Mucosa of stomach (tissue), 1 donor: ENCODE measurements around the gene MDH1.
A peak's percentile ranks its signal among the peaks of the same experiment; 100 is the strongest.
"Not testable (repeated sequence)": the region's sequence is repeated elsewhere in the genome, so short reads cannot be mapped to it uniquely, and the experiment has no call there.

Experiments
- H3K27me3 ChIP-seq: one replicate; pipeline ENCODE4 v1.7.0; 2013; ENCODE audit warnings: mild to moderate bottlenecking, low read length; ENCODE audit not compliant: control insufficient read depth, insufficient read depth
- H3K36me3 ChIP-seq: one replicate; pipeline ENCODE4 v1.7.0; 2013; ENCODE audit warnings: low read length; ENCODE audit not compliant: control insufficient read depth, insufficient read depth
- H3K4me1 ChIP-seq: one replicate; pipeline ENCODE4 v1.7.0; 2013; ENCODE audit warnings: mild to moderate bottlenecking, low read length; ENCODE audit not compliant: control insufficient read depth, insufficient read depth
- H3K4me3 ChIP-seq: one replicate; pipeline ENCODE4 v1.7.0; 2013; ENCODE audit warnings: low read length
- H3K9ac ChIP-seq: one replicate; pipeline ENCODE4 v1.7.0; 2013; ENCODE audit warnings: mild to moderate bottlenecking, low read length, moderate library complexity
- H3K9me3 ChIP-seq: one replicate; pipeline ENCODE4 v1.7.0; 2013; ENCODE audit warnings: mild to moderate bottlenecking, low read length, moderate library complexity; ENCODE audit not compliant: control insufficient read depth
- donor health status: Pancreatic carcinoma.

Gene MDH1

GRCh38 chr2:63572001-63572400 lies 16.8 kb upstream of the MDH1 start:
- H3K4me1 ChIP-seq, result no peaks in the 10 kb centered on the region
- no peaks in the 10 kb centered on the region for H3K9me3 ChIP-seq
- H3K36me3 ChIP-seq, result no peaks in the 10 kb centered on the region
- no peaks in the 10 kb centered on the region for H3K27me3 ChIP-seq
- no peak overlapping the region for H3K9ac ChIP-seq
- no peak overlapping the region for H3K4me3 ChIP-seq

GRCh38 chr2:63573026-63573425 lies 15.7 kb upstream of the MDH1 start:
- not testable (repeated sequence) for H3K9ac ChIP-seq, H3K27me3 ChIP-seq, H3K9me3 ChIP-seq, H3K4me1 ChIP-seq, H3K4me3 ChIP-seq, H3K36me3 ChIP-seq

GRCh38 chr2:63573726-63574345 lies 14.9 kb upstream of the MDH1 start:
- not testable (repeated sequence) for H3K36me3 ChIP-seq

GRCh38 chr2:63576546-63576945 lies 12.2 kb upstream of the MDH1 start:
- Histone ChIP-seq H3K36me3 (no peaks in the 10 kb centered on the region), H3K4me1 (no peaks in the 10 kb centered on the region), H3K27me3 (no peaks in the 10 kb centered on the region), H3K9me3 (no peaks in the 10 kb centered on the region), H3K4me3 (no peak overlapping the region), H3K9ac (no peak overlapping the region)

More at GRCh38 chr2:63573726-63574345, 14.9 kb upstream of the MDH1 start:
- H3K27me3 ChIP-seq, H3K9me3 ChIP-seq, H3K9ac ChIP-seq, H3K4me3 ChIP-seq, H3K4me1 ChIP-seq: not testable (repeated sequence)

- Histone ChIP-seq H3K4me3 (no peak overlapping the region), H3K27me3 (no peaks in the 10 kb centered on the region), H3K36me3 (no peaks in the 10 kb centered on the region), H3K9ac (no peak overlapping the region), H3K4me1 (no peaks in the 10 kb centered on the region), H3K9me3 (no peaks in the 10 kb centered on the region)
Observed at GRCh38 chr2:63578767-63579166, 10.0 kb upstream of the MDH1 start.

- H3K4me1 ChIP-seq, result no peaks in the 10 kb centered on the region
- H3K27me3 ChIP-seq, result no peaks in the 10 kb centered on the region
- no peaks in the 10 kb centered on the region for H3K9me3 ChIP-seq
- H3K36me3 ChIP-seq, result no peaks in the 10 kb centered on the region
- H3K9ac ChIP-seq, result no peak overlapping the region
- no peak overlapping the region for H3K4me3 ChIP-seq
Observed at GRCh38 chr2:63580651-63581297, 8.0 kb upstream of the MDH1 start.

GRCh38 chr2:63581298-63581961 lies 7.3 kb upstream of the MDH1 start:
- Histone ChIP-seq H3K9me3 (no peaks in the 10 kb centered on the region), H3K4me1 (no peaks in the 10 kb centered on the region), H3K27me3 (no peaks in the 10 kb centered on the region), H3K9ac (no peak overlapping the region), H3K36me3 (no peaks in the 10 kb centered on the region), H3K4me3 (no peak overlapping the region)

- H3K4me3 ChIP-seq, result no peak overlapping the region
- no peaks in the 10 kb centered on the region for H3K36me3 ChIP-seq
- peaks cover 6% of the 10 kb centered on the region for H3K4me1 ChIP-seq
- no peaks in the 10 kb centered on the region for H3K9me3 ChIP-seq
- no peaks in the 10 kb centered on the region for H3K27me3 ChIP-seq
- H3K9ac ChIP-seq, result no peak overlapping the region
Observed at GRCh38 chr2:63582873-63583272, 5.9 kb upstream of the MDH1 start.

- peak overlapping the region; percentile 83 for H3K9ac ChIP-seq
Observed at GRCh38 chr2:63587814-63588384, 864 bp upstream of the MDH1 start.

GRCh38 chr2:63589148-63589958 lies 590 bp downstream of the MDH1 start:
- no peaks in the 10 kb centered on the region for H3K36me3 ChIP-seq
- H3K9ac ChIP-seq, result peak overlapping the region; percentile 89
- peaks cover 8% of the 10 kb centered on the region for H3K4me1 ChIP-seq
- H3K27me3 ChIP-seq, result no peaks in the 10 kb centered on the region
- no peaks in the 10 kb centered on the region for H3K9me3 ChIP-seq
- H3K4me3 ChIP-seq, result peak overlapping the region; percentile 90

More at GRCh38 chr2:63587814-63588384, 864 bp upstream of the MDH1 start:
- H3K36me3 ChIP-seq, result no peaks in the 10 kb centered on the region
- H3K4me3 ChIP-seq, result peak overlapping the region; percentile 90
- no peaks in the 10 kb centered on the region for H3K9me3 ChIP-seq
- peaks cover 8% of the 10 kb centered on the region for H3K4me1 ChIP-seq
- H3K27me3 ChIP-seq, result no peaks in the 10 kb centered on the region

GRCh38 chr2:63590626-63591408 lies 2.1 kb downstream of the MDH1 start:
- Histone ChIP-seq H3K9me3 (no peaks in the 10 kb centered on the region), H3K9ac (no peak overlapping the region), H3K27me3 (no peaks in the 10 kb centered on the region), H3K36me3 (no peaks in the 10 kb centered on the region), H3K4me1 (peaks cover 8% of the 10 kb centered on the region), H3K4me3 (no peak overlapping the region)
